VCaP (cell line): Measurements from ENCODE around the gene DCTPP1.
A peak's percentile ranks its signal among the peaks of the same experiment; 100 is the strongest.

ENCODE experiments used
- H3K27ac ChIP-seq: fragments of 450-650 bp; 2 replicates; pipeline ENCODE4 v1.5.1; 2017
- CTCF ChIP-seq: fragments of 450-650 bp; conservative IDR thresholded peaks from 2 replicates; pipeline ENCODE4 v1.5.1; 2017; ENCODE audit warnings: mild to moderate bottlenecking, moderate library complexity

DCTPP1 gene

GRCh38 chr16:30416624-30417528 is 13.0 kb downstream of the DCTPP1 start:
- H3K27ac ChIP-seq = peak overlapping the region; percentile 74
- TF ChIP-seq CTCF = no peak

- no peak overlapping the region for H3K27ac ChIP-seq
Measured at GRCh38 chr16:30416047-30416603, 13.7 kb downstream of the DCTPP1 start.

GRCh38 chr16:30414159-30414558 is 15.7 kb downstream of the DCTPP1 start:
- H3K27ac ChIP-seq = no peak overlapping the region
- no peak for TF ChIP-seq CTCF

More at GRCh38 chr16:30416047-30416603, 13.7 kb downstream of the DCTPP1 start:
- no peak for TF ChIP-seq CTCF

- H3K27ac ChIP-seq = no peak overlapping the region
- no peak for TF ChIP-seq CTCF
Measured at GRCh38 chr16:30413112-30413806, 16.6 kb downstream of the DCTPP1 start.

GRCh38 chr16:30409125-30410060 is 20.4 kb downstream of the DCTPP1 start:
- peak overlapping the region; percentile 16; the same call in 1 of the 2 replicates for H3K27ac ChIP-seq
- TF ChIP-seq CTCF = peak; percentile 85

GRCh38 chr16:30407804-30408534 is 21.9 kb downstream of the DCTPP1 start:
- H3K27ac ChIP-seq = peak overlapping the region; percentile 69
- no peak for TF ChIP-seq CTCF
